Measurements from ENCODE around the gene GAB2.

The GAB2 gene

GRCh38 chr11:78208257-78209165 lies 209.1 kb downstream of the GAB2 start:
- Histone ChIP-seq H3K4me3 (ENCODE audit: low read depth, low read length) (no peak overlapping the region), H3K9me3 (ENCODE audit: control insufficient read depth, insufficient read depth, low read length) (no peaks in the 10 kb centered on the region), H3K4me1 (ENCODE audit: control insufficient read depth, insufficient read depth, low read length) (no peaks in the 10 kb centered on the region), H3K27me3 (ENCODE audit: control insufficient read depth, insufficient read depth, low read length) (no peaks in the 10 kb centered on the region), H3K36me3 (ENCODE audit: control insufficient read depth, insufficient read depth, low read length) (peaks cover 5% of the 10 kb centered on the region), H3K9ac (ENCODE audit: low read depth, low read length) (no peak overlapping the region)

- no peaks in the 10 kb centered on the region for H3K9me3 ChIP-seq (ENCODE audit: control insufficient read depth, insufficient read depth, low read length)
- no peak overlapping the region for H3K9ac ChIP-seq (ENCODE audit: low read depth, low read length)
Measured at GRCh38 chr11:78207532-78208256, 209.9 kb downstream of the GAB2 start.

GRCh38 chr11:78205691-78206090 lies 211.9 kb downstream of the GAB2 start:
- Histone ChIP-seq H3K36me3 (ENCODE audit: control insufficient read depth, insufficient read depth, low read length) (peaks cover 5% of the 10 kb centered on the region), H3K9ac (ENCODE audit: low read depth, low read length) (no peak overlapping the region), H3K9me3 (ENCODE audit: control insufficient read depth, insufficient read depth, low read length) (no peaks in the 10 kb centered on the region), H3K4me3 (ENCODE audit: low read depth, low read length) (no peak overlapping the region), H3K4me1 (ENCODE audit: control insufficient read depth, insufficient read depth, low read length) (no peaks in the 10 kb centered on the region), H3K27me3 (ENCODE audit: control insufficient read depth, insufficient read depth, low read length) (no peaks in the 10 kb centered on the region)

More at GRCh38 chr11:78207532-78208256, 209.9 kb downstream of the GAB2 start:
- no peaks in the 10 kb centered on the region for H3K27me3 ChIP-seq (ENCODE audit: control insufficient read depth, insufficient read depth, low read length)
- H3K36me3 ChIP-seq (ENCODE audit: control insufficient read depth, insufficient read depth, low read length), result peaks cover 5% of the 10 kb centered on the region
- no peak overlapping the region for H3K4me3 ChIP-seq (ENCODE audit: low read depth, low read length)
- no peaks in the 10 kb centered on the region for H3K4me1 ChIP-seq (ENCODE audit: control insufficient read depth, insufficient read depth, low read length)

- Histone ChIP-seq H3K9ac (ENCODE audit: low read depth, low read length) (no peak overlapping the region), H3K36me3 (ENCODE audit: control insufficient read depth, insufficient read depth, low read length) (peaks cover 3% of the 10 kb centered on the region), H3K4me1 (ENCODE audit: control insufficient read depth, insufficient read depth, low read length) (no peaks in the 10 kb centered on the region), H3K27me3 (ENCODE audit: control insufficient read depth, insufficient read depth, low read length) (no peaks in the 10 kb centered on the region), H3K4me3 (ENCODE audit: low read depth, low read length) (no peak overlapping the region), H3K9me3 (ENCODE audit: control insufficient read depth, insufficient read depth, low read length) (no peaks in the 10 kb centered on the region)
Measured at GRCh38 chr11:78205256-78205655, 212.4 kb downstream of the GAB2 start.

DNA sequence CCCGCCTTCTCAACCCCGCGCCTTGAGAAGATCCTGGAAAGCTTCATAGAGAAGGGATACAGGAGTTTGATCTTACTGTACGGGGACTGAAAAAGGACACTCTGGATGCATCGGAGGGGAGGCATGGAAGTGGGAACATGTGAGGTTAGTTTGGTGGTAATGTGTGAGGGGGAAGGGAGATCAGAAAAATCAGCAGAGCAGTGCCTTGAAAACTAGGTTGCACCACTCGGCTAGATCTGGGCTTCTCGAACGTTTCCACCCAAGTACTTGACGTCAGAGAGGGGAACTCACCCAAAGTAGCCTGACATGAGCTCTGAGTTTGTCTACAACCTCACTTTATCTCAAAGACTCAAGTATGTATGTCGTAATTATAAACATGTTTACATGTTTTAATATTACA lies 214.4 kb downstream of the GAB2 start:
- Histone ChIP-seq H3K9me3 (ENCODE audit: control insufficient read depth, insufficient read depth, low read length) (no peaks in the 10 kb centered on the region), H3K9ac (ENCODE audit: low read depth, low read length) (no peak overlapping the region), H3K4me3 (ENCODE audit: low read depth, low read length) (no peak overlapping the region)

GRCh38 chr11:78202733-78203167 lies 214.9 kb downstream of the GAB2 start:
- no peaks in the 10 kb centered on the region for H3K9me3 ChIP-seq (ENCODE audit: control insufficient read depth, insufficient read depth, low read length)
- H3K27me3 ChIP-seq (ENCODE audit: control insufficient read depth, insufficient read depth, low read length), result no peaks in the 10 kb centered on the region
- H3K4me3 ChIP-seq (ENCODE audit: low read depth, low read length), result no peak overlapping the region
- no peaks in the 10 kb centered on the region for H3K4me1 ChIP-seq (ENCODE audit: control insufficient read depth, insufficient read depth, low read length)
- peaks cover 2% of the 10 kb centered on the region for H3K36me3 ChIP-seq (ENCODE audit: control insufficient read depth, insufficient read depth, low read length)
- H3K9ac ChIP-seq (ENCODE audit: low read depth, low read length), result no peak overlapping the region

More for the DNA sequence above, 214.4 kb downstream of the GAB2 start:
- H3K27me3 ChIP-seq (ENCODE audit: control insufficient read depth, insufficient read depth, low read length), result no peaks in the 10 kb centered on the region
- H3K36me3 ChIP-seq (ENCODE audit: control insufficient read depth, insufficient read depth, low read length), result peaks cover 2% of the 10 kb centered on the region
- H3K4me1 ChIP-seq (ENCODE audit: control insufficient read depth, insufficient read depth, low read length), result no peaks in the 10 kb centered on the region

GRCh38 chr11:78201096-78201818 lies 216.4 kb downstream of the GAB2 start:
- no peak overlapping the region for H3K9ac ChIP-seq (ENCODE audit: low read depth, low read length)
- H3K27me3 ChIP-seq (ENCODE audit: control insufficient read depth, insufficient read depth, low read length), result no peaks in the 10 kb centered on the region
- no peaks in the 10 kb centered on the region for H3K4me1 ChIP-seq (ENCODE audit: control insufficient read depth, insufficient read depth, low read length)
- no peak overlapping the region for H3K4me3 ChIP-seq (ENCODE audit: low read depth, low read length)
- H3K9me3 ChIP-seq (ENCODE audit: control insufficient read depth, insufficient read depth, low read length), result no peaks in the 10 kb centered on the region
- peaks cover 2% of the 10 kb centered on the region for H3K36me3 ChIP-seq (ENCODE audit: control insufficient read depth, insufficient read depth, low read length)

DNA sequence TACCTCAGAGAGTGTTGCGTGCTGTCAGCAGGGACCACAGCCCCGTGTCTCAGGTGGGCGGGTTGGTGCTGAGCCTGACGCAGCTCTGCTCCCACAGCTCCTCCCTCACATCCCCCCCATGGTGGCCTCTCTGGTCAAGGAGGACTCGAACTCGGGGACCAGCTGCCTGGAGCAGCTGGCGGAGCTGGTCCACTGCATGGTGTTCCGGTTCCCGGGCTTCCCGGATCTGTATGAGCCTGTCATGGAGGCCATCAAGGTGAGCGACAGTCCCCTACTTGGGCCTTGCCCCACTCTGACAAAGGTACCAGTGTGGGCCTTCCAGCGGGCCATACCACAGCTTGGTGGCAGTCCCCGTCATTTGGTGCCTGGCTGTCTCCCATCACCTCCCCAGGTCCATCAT lies 217.1 kb downstream of the GAB2 start:
- Histone ChIP-seq H3K4me1 (ENCODE audit: control insufficient read depth, insufficient read depth, low read length) (no peaks in the 10 kb centered on the region), H3K9me3 (ENCODE audit: control insufficient read depth, insufficient read depth, low read length) (no peaks in the 10 kb centered on the region), H3K9ac (ENCODE audit: low read depth, low read length) (no peak overlapping the region), H3K4me3 (ENCODE audit: low read depth, low read length) (no peak overlapping the region), H3K27me3 (ENCODE audit: control insufficient read depth, insufficient read depth, low read length) (no peaks in the 10 kb centered on the region), H3K36me3 (ENCODE audit: control insufficient read depth, insufficient read depth, low read length) (peaks cover 2% of the 10 kb centered on the region)

GRCh38 chr11:78200061-78200460 lies 217.6 kb downstream of the GAB2 start:
- H3K9ac ChIP-seq (ENCODE audit: low read depth, low read length), result no peak overlapping the region
- H3K27me3 ChIP-seq (ENCODE audit: control insufficient read depth, insufficient read depth, low read length), result no peaks in the 10 kb centered on the region
- H3K4me1 ChIP-seq (ENCODE audit: control insufficient read depth, insufficient read depth, low read length), result no peaks in the 10 kb centered on the region
- no peaks in the 10 kb centered on the region for H3K9me3 ChIP-seq (ENCODE audit: control insufficient read depth, insufficient read depth, low read length)
- no peaks in the 10 kb centered on the region for H3K36me3 ChIP-seq (ENCODE audit: control insufficient read depth, insufficient read depth, low read length)
- H3K4me3 ChIP-seq (ENCODE audit: low read depth, low read length), result no peak overlapping the region

DNA sequence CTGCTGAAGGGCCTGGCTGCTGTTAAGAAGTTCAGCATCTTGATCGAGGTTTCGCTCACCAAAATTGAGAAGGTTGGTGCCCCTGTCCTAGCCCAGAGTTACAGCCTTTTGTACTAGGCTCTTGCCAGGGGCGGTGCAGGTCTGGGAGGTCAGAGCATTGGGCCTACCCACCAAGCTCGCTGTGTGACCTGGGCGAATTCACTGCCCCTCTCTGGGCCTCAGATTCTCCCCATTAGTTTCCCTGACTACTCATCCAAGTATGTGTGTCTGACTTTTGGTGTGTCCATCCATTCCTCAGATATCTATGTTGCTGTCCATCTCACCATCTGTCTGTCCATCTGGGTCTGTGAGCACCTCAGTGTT lies 218.0 kb downstream of the GAB2 start:
- no peaks in the 10 kb centered on the region for H3K4me1 ChIP-seq (ENCODE audit: control insufficient read depth, insufficient read depth, low read length)
- H3K27me3 ChIP-seq (ENCODE audit: control insufficient read depth, insufficient read depth, low read length), result no peaks in the 10 kb centered on the region
- H3K9ac ChIP-seq (ENCODE audit: low read depth, low read length), result no peak overlapping the region
- H3K4me3 ChIP-seq (ENCODE audit: low read depth, low read length), result no peak overlapping the region
- no peaks in the 10 kb centered on the region for H3K9me3 ChIP-seq (ENCODE audit: control insufficient read depth, insufficient read depth, low read length)
- no peaks in the 10 kb centered on the region for H3K36me3 ChIP-seq (ENCODE audit: control insufficient read depth, insufficient read depth, low read length)

- no peaks in the 10 kb centered on the region for H3K27me3 ChIP-seq (ENCODE audit: control insufficient read depth, insufficient read depth, low read length)
- no peak overlapping the region for H3K4me3 ChIP-seq (ENCODE audit: low read depth, low read length)
- no peaks in the 10 kb centered on the region for H3K4me1 ChIP-seq (ENCODE audit: control insufficient read depth, insufficient read depth, low read length)
- no peak overlapping the region for H3K9ac ChIP-seq (ENCODE audit: low read depth, low read length)
- no peaks in the 10 kb centered on the region for H3K9me3 ChIP-seq (ENCODE audit: control insufficient read depth, insufficient read depth, low read length)
- H3K36me3 ChIP-seq (ENCODE audit: control insufficient read depth, insufficient read depth, low read length), result no peaks in the 10 kb centered on the region
Measured at GRCh38 chr11:78199015-78199652, 218.5 kb downstream of the GAB2 start.

Measured in iPS-15b (cell line).